HG02571 (cell line): ENCODE measurements around the gene COL6A6.

Source experiments
- ATAC-seq: cut with Tn5 transposase; IDR thresholded peaks from one replicate; pipeline ENCODE4 v1.9.1; 2021; ENCODE audit warnings: mild to moderate bottlenecking, moderate library complexity; ENCODE audit not compliant: unreplicated experiment

COL6A6 gene, protein sequence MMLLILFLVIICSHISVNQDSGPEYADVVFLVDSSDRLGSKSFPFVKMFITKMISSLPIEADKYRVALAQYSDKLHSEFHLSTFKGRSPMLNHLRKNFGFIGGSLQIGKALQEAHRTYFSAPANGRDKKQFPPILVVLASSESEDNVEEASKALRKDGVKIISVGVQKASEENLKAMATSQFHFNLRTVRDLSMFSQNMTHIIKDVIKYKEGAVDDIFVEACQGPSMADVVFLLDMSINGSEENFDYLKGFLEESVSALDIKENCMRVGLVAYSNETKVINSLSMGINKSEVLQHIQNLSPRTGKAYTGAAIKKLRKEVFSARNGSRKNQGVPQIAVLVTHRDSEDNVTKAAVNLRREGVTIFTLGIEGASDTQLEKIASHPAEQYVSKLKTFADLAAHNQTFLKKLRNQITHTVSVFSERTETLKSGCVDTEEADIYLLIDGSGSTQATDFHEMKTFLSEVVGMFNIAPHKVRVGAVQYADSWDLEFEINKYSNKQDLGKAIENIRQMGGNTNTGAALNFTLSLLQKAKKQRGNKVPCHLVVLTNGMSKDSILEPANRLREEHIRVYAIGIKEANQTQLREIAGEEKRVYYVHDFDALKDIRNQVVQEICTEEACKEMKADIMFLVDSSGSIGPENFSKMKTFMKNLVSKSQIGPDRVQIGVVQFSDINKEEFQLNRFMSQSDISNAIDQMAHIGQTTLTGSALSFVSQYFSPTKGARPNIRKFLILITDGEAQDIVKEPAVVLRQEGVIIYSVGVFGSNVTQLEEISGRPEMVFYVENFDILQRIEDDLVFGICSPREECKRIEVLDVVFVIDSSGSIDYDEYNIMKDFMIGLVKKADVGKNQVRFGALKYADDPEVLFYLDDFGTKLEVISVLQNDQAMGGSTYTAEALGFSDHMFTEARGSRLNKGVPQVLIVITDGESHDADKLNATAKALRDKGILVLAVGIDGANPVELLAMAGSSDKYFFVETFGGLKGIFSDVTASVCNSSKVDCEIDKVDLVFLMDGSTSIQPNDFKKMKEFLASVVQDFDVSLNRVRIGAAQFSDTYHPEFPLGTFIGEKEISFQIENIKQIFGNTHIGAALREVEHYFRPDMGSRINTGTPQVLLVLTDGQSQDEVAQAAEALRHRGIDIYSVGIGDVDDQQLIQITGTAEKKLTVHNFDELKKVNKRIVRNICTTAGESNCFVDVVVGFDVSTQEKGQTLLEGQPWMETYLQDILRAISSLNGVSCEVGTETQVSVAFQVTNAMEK (N-terminal part only)

DNA sequence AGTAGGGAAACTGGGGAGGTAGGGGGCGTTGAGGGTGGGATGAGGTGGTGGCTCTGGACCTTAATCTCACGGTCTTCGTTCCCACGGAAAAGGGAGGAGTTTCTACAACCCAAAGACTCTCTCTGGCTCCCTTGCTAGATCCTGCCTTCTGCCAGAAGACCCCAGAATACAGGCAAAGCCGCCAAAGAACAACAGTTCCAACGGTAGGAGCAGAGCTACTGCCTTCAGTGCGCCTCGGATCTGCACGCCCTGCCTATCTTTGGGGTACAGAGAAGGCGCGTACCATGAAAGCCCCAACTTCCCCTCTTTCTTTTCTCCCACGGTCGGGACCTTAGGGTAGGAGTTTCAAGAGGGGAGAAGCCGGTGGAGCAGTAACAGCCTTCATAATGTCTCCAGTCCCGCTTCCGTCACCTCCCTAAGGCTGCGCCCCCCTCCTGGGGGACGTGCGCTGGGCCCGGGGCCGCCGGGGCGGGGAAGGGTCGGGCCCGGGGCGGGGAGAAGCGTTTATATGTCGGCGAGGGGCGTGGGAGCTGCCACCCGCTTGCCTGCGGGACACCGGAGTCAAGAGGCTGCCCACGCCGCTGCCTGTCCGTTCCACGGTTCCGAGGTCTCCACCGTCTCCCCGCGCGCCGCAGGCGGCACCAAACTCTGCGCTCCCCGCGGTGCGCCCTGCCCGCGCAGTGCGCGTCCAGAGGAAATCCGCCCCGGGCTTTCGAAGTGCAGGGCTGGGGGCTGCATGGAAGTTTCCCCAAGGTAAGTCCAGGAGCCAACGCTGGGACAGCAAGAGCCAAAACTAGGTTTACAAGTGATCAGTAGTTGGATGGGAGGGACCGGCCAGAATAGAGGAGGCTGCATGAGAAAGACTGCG is at the start of gene COL6A6:
COL6A6 (plus strand) TSS at position 533 of the 868 bp plus-strand sequence. CDS start 43,188 bp downstream, outside the sequence.
- no peak for ATAC-seq

DNA sequence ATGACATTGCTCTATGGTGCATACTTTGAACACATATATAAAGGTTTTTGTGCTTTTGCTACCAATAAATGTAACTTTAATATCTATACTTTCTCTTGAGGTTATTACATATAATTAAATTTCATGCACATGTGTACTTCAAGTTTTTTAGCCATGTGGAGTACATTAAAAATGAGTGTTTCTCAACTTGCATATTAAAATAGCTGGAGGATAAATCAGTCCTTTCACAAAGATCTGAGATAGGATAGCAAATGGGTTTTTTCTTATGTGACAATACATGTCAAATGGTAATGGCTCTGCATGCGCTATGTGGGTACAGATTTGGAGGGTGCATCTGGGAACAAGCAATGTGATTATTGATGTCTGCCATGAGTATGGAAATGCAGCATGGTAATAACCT is 48.7 kb upstream of the COL6A6 start:
- ATAC-seq: no peak

DNA sequence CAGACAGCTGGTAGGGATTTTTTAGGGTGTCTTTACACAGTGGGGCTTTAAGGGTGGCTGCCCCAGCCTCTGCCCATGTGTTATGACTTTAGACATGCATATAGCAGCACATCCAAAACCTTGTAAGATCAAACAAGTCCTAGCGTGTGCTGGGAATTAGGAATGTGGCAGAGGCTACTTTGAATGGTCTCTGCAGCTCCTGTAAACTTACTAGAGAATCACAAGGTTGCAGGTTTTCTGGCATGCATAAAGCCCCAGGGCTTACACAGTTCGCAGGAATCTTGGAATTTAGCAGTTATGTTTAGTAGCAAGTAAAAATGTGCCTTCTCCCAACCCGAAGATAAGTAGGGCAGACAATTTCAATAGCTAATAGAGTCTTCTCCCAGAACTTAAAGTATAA is 46.9 kb upstream of the COL6A6 start:
- no peak for ATAC-seq

DNA sequence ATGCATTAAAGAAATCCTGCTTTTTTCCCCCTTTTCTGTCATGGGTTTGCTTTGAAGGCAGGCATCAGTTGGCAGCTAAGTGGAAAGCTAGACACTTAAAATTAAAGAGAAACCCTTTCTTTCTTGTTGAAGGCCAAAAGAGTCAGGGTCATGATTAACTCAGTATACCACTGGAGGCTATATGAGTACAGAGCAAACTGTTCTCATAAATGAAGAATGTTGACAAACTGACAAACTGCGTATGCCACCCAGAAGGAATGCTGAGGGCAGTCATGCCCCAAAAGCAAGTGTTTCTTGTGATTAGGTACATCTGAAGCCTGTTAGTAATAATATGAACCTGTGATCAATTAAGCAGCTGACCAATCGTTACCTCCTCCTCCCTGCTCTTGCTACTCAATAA is 43.6 kb upstream of the COL6A6 start:
- ATAC-seq: no peak

DNA sequence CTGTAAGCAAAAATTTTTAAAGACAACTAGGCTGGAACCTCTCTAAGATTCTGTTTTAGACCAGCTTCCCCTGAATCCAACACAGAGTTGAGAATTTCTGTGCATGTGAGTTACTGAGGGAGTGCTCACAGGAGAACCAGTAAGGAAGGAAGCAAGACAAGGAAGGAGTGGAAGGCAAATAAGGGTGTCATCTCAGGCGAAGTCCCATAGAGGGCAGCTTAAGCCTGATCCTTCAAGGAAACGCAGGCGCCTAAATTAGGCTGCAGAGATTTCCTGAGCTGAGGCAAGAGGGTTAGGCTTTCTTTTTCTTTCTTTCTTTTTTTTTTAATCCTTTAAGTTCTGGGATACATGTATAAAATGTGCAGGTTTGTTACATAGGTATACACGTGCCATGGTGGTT is 36.2 kb upstream of the COL6A6 start:
- ATAC-seq: no peak

GRCh38 chr3:130488288-130488687 is 28.7 kb upstream of the COL6A6 start:
- no peak for ATAC-seq

DNA sequence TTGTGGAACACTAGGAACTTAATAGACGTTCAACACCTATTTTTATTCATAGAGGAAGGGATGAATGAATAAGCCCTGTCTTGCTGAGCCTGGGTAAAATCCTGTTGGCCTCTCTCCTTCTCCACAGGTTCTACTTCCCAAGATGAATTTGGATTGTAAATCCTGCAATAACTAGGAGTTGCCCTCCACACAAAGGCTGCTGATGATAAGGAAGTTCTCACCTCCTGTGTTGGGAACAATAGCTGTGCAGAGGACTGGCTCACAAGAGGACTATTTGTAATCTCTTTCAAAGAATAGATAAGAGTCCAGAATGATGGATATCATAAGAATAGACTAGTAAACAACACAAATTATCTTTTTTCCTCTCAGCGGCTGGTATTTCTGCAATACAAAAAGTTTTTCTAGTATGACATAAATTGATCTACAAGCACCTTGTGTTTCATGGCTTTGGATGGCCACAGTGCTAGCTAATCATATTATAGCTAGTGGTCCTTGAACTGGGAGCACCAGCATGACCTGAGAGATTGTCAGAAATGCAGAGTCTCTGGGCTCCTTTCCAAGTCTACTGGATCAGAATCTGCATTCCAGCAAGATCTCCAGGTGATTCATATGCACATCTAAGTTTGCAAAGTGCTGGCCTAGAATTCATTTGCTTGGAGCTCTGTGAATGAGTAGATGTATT is 28.1 kb upstream of the COL6A6 start:
- no peak for ATAC-seq

DNA sequence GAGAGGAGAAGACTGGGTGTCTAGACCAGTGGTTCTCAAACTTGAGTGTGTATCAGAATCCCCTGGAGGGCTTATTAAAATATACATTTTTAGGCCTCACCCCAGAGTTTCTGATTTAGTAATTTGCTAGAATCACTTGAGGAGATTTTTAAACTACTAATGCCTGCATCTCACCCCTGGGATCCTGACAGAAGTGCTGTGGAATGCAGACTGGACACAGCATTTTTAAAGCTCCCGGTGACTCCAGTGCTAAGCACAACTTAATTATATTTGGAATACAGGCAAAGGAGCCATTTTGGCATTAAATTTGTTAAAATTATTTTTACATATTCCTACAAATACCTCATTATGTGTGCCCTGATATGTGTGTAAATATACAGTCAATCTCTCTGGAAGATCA is 26.7 kb upstream of the COL6A6 start:
- no peak for ATAC-seq

GRCh38 chr3:130491431-130491830 is 25.5 kb upstream of the COL6A6 start:
- no peak for ATAC-seq

DNA sequence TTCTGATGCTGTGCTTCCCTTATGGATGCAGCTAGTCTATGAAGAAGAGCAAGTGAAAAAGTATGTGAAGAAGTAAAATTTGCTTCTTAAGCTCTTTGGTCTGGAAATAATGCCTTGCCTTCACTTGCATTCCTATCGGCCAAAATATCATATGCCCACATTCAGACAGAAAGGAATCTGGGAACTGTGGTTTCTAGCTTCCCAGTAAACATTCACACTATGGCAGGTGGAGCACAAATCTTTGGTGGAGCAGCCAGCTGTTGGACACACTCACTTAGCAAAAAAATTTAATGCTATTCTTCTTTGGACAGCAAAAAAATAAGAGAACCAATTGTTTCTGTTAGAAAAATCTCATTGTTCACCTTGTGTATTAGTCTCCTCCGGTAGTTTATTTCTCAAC is 12.3 kb upstream of the COL6A6 start:
- ATAC-seq: no peak

DNA sequence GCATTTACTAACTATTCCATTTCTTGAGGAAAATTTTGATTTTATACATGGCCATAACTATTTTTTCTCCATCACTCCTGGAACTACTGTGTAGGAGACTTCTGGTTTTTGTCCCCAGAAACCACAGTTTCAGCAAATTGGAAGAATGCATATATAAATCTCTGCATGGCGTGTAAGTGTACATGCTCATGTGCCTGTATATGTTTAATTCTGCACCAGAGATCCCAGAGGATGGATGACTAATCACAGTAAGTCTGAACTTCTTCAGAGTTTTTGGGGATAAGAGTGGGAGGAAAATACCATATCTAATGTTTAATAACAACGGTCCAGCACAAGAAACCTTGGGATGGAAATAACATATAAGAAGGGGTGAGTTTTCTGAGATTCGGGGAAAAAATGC is 10.9 kb upstream of the COL6A6 start:
- ATAC-seq: no peak

- no peak for ATAC-seq
These were observed 9.2 kb upstream of the COL6A6 start for GRCh38 chr3:130507746-130508145.

- no peak for ATAC-seq
These were observed 8.0 kb upstream of the COL6A6 start for GRCh38 chr3:130509008-130509407.

- no peak for ATAC-seq
These were observed 2.3 kb upstream of the COL6A6 start for GRCh38 chr3:130514681-130515080.

- no peak for ATAC-seq
These were observed 1.2 kb upstream of the COL6A6 start for GRCh38 chr3:130515755-130516154.

GRCh38 chr3:130517602-130518001 is 625 bp downstream of the COL6A6 start:
- ATAC-seq: no peak

DNA sequence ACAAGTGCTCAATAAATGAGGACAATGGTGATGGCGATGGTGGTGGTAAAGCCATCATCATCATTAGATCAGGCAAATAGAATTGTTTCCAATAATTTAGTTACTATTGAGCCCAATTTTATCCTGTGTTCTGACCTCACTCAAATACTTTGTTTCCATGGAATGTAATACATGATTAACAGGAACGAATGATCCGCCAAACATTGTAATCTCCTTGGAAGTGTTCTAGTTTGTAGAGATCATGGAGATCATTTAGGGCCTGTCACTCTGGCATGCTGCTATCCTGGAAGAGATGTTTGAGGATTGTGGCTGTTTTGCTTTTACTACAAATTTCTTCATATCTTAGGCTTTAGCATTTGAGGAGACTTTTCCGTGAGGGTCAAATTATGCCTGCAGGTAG is 2.8 kb downstream of the COL6A6 start:
- ATAC-seq: no peak

- no peak for ATAC-seq
These were observed 5.4 kb downstream of the COL6A6 start for GRCh38 chr3:130522399-130522798.

- ATAC-seq: no peak
These were observed 10.4 kb downstream of the COL6A6 start for GRCh38 chr3:130527426-130527825.

GRCh38 chr3:130528120-130528519 is 11.1 kb downstream of the COL6A6 start:
- no peak for ATAC-seq
